DND-41 (cell line): ENCODE data around the gene WAS.

Experiments used
- ATAC-seq: fragments of 200-7000 bp; cut with Tn5 transposase; 3 replicates; pipeline ENCODE4 v1.9.1; 2021; ENCODE audit warnings: low read depth; ENCODE audit not compliant: insufficient read depth
- DNase-seq: peaks from one replicate; pipeline ENCODE4 v3.0.0-alpha.2; 2020
- H2AFZ ChIP-seq: 2 replicates; pipeline ENCODE4 v1.6.0; 2012; ENCODE audit warnings: low read depth, low read length
- H3K27ac ChIP-seq: 2 replicates; pipeline ENCODE4 v1.5.1; 2012; ENCODE audit warnings: low read length, inconsistent platforms
- H3K27me3 ChIP-seq: fragments of 200-600 bp; sonication (generic); 2 replicates; pipeline ENCODE4 v1.6.0; 2012; ENCODE audit warnings: low read length, mild to moderate bottlenecking, inconsistent platforms; ENCODE audit not compliant: insufficient read depth, poor library complexity
- H3K36me3 ChIP-seq: 2 replicates; pipeline ENCODE4 v1.5.1; 2012; ENCODE audit warnings: low read length, inconsistent platforms; ENCODE audit not compliant: insufficient read depth
- H3K4me1 ChIP-seq: 2 replicates; pipeline ENCODE4 v1.5.1; 2012; ENCODE audit warnings: mild to moderate bottlenecking, low read length; ENCODE audit not compliant: insufficient read depth
- H3K4me2 ChIP-seq: 2 replicates; pipeline ENCODE4 v1.6.0; 2012; ENCODE audit warnings: mild to moderate bottlenecking, moderate library complexity, low read length, inconsistent platforms; ENCODE audit not compliant: insufficient read depth
- H3K4me3 ChIP-seq, 2 experiments: fragments of 200-600 bp in 1 of 2; shearing (Covaris generic) in 1 of 2; 2 replicates each; pipeline ENCODE4 v1.5.1; 2012 to 2016; ENCODE audit warnings: inconsistent platforms in 2 of 2, low read length in 2 of 2, mild to moderate bottlenecking in 2 of 2, low read depth in 1 of 2, moderate library complexity in 1 of 2
- H3K79me2 ChIP-seq: 2 replicates; pipeline ENCODE4 v1.6.0; 2012; ENCODE audit warnings: low read length, inconsistent platforms; ENCODE audit not compliant: insufficient read depth
- H3K9ac ChIP-seq: 2 replicates; pipeline ENCODE4 v1.6.0; 2012; ENCODE audit warnings: low read depth, mild to moderate bottlenecking, inconsistent platforms, low read length, moderate library complexity
- H3K9me3 ChIP-seq: 2 replicates; pipeline ENCODE4 v1.5.1; 2012; ENCODE audit warnings: low read length, moderate library complexity, mild to moderate bottlenecking, inconsistent platforms; ENCODE audit not compliant: insufficient read depth, severe bottlenecking
- H4K20me1 ChIP-seq: 2 replicates; pipeline ENCODE4 v1.6.0; 2012; ENCODE audit warnings: low read length; ENCODE audit not compliant: insufficient read depth
- EZH2 ChIP-seq: IDR thresholded peaks from 3 replicates; pipeline ENCODE4 v1.6.1; 2012; ENCODE audit warnings: borderline replicate concordance, low read depth, mild to moderate bottlenecking, moderate library complexity, low read length, inconsistent platforms; ENCODE audit not compliant: severe bottlenecking
- TF ChIP-seq, protein P1 (sequence below): IDR thresholded peaks from 2 replicates; pipeline ENCODE4 v1.5.1; 2012; ENCODE audit warnings: borderline replicate concordance, low read length, moderate library complexity, mild to moderate bottlenecking; ENCODE audit not compliant: poor library complexity, severe bottlenecking; ENCODE audit errors: extremely low read depth

The WAS gene

DNA sequence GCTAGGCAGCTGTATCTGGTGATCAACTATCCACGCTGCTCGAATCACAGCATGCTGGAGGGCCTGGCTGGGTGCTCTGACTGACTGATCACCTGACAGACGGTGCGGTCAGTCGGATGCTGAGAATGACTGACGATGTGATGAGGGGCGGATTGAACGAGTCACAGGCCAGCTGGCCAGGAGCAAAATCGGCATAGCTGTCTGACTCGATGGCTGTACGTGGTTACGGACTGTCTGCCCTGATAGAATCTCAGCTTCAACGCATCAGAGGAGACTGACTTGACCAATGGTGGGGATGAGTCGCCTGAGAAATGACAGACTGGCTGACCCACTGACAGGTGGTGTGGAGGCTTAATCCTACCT, 11.9 kb downstream of the WAS start:
- H2AFZ ChIP-seq: peak overlapping the region; percentile 73; the same call in 1 of the 2 replicates
- peak overlapping the region in 1 of 2 experiments; percentile 60; a peak in 3 of 4 replicates for H3K4me3 ChIP-seq
- TF ChIP-seq, protein P1, sequence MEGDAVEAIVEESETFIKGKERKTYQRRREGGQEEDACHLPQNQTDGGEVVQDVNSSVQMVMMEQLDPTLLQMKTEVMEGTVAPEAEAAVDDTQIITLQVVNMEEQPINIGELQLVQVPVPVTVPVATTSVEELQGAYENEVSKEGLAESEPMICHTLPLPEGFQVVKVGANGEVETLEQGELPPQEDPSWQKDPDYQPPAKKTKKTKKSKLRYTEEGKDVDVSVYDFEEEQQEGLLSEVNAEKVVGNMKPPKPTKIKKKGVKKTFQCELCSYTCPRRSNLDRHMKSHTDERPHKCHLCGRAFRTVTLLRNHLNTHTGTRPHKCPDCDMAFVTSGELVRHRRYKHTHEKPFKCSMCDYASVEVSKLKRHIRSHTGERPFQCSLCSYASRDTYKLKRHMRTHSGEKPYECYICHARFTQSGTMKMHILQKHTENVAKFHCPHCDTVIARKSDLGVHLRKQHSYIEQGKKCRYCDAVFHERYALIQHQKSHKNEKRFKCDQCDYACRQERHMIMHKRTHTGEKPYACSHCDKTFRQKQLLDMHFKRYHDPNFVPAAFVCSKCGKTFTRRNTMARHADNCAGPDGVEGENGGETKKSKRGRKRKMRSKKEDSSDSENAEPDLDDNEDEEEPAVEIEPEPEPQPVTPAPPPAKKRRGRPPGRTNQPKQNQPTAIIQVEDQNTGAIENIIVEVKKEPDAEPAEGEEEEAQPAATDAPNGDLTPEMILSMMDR: no peak
- TF ChIP-seq EZH2: no peak

DNA sequence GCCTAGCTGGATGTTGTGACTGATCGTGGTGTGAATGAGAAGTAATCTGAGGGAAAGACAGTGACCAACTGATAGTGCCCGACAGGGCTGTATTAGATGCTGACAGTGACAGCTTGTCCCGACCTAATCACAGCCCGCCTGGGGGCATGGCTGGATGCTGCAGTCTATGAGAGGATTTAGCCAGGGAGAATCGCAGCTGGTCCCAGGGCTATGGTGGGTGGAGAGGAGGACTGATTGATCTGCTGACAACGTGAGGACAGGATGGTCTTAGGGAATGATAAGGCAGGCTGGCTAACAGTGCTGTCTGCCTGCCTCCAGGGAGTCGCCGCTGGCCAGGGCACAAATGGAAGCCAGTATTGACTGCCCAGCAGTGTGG, 12.3 kb downstream of the WAS start:
- H3K27me3 ChIP-seq: no peaks in the 10 kb centered on the region
- H3K4me1 ChIP-seq: peaks cover 38% of the 10 kb centered on the region
- H3K4me2 ChIP-seq: peak overlapping the region; percentile 94
- H3K9ac ChIP-seq: peak overlapping the region; percentile 81
- peaks cover 6% of the 10 kb centered on the region; the same call in 1 of the 2 replicates for H4K20me1 ChIP-seq
- H2AFZ ChIP-seq: peak overlapping the region; percentile 73
- peaks cover 40% of the 10 kb centered on the region for H3K79me2 ChIP-seq
- TF ChIP-seq EZH2: no peak
- TF ChIP-seq, protein P1: no peak
- peak overlapping the region; percentile 25 to 60; a peak in 3 of 4 replicates for H3K4me3 ChIP-seq
- peak overlapping the region; percentile 72 for H3K27ac ChIP-seq
- H3K9me3 ChIP-seq: no peaks in the 10 kb centered on the region
- H3K36me3 ChIP-seq: peaks cover 28% of the 10 kb centered on the region
- DNase-seq: no peak
- no peak for ATAC-seq

More for the DNA sequence above, 11.9 kb downstream of the WAS start:
- Histone ChIP-seq H3K79me2 (peaks cover 36% of the 10 kb centered on the region), H3K27me3 (no peaks in the 10 kb centered on the region), H4K20me1 (peaks cover 2% of the 10 kb centered on the region; the same call in 1 of the 2 replicates), H3K36me3 (peaks cover 24% of the 10 kb centered on the region), H3K4me2 (peak overlapping the region; percentile 94), H3K9me3 (no peaks in the 10 kb centered on the region), H3K4me1 (peaks cover 34% of the 10 kb centered on the region), H3K27ac (peak overlapping the region; percentile 72), H3K9ac (peak overlapping the region; percentile 81)
- no peak for DNase-seq
- no peak for ATAC-seq

DNA sequence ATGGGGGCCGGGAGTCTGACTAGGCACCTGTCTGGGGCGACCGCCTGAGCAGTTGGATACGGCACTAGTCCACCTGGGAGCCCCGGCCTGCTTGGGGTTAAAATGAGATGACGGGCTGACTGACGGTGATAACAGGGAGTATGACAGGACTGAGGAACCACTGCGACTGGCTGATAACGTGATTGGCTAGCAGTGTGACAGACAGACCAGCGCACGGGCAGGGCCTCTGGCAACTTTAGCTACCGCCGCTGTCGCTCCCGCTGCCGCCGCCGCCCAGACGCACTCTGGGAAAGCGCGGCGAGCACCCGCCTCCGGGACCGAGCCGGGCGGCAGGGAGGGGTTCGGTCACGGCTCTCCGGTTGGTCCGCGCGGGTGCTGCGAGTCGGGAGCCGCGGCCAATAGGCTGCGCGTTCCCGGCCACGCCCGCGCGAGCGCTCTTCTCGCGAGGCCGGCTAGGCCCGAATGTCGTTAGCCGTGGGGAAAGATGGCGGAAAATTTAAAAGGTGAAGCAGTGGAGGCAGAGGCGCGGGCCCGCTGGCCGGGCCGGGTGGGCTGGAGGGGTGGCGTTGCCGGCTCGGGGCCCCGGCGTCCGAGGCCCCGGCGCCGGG, 12.8 kb downstream of the WAS start, which contains the start of gene SUV39H1:
TSS of gene SUV39H1 (plus strand) at position 434 of the 608 bp plus-strand sequence. CDS start at position 485, 51 bp downstream.
- Histone ChIP-seq H3K4me2 (peak within 1 kb of the TSS; percentile 94), H3K79me2 (peaks cover 45% of the 10 kb centered on the region), H2AFZ (peak within 1 kb of the TSS; percentile 73), H3K4me1 (peaks cover 43% of the 10 kb centered on the region), H3K4me3 (peak within 1 kb of the TSS; percentile 43 to 60; a peak in 3 of 4 replicates), H3K27ac (peak within 1 kb of the TSS; percentile 83), H3K36me3 (peaks cover 33% of the 10 kb centered on the region), H3K27me3 (no peaks in the 10 kb centered on the region), H3K9me3 (no peaks in the 10 kb centered on the region), H4K20me1 (peaks cover 11% of the 10 kb centered on the region; the same call in 1 of the 2 replicates), H3K9ac (peak within 1 kb of the TSS; percentile 81)
- DNase-seq (peak; percentile 88), ATAC-seq (peak; percentile 95)
- TF ChIP-seq EZH2: no peak
- TF ChIP-seq, protein P1: no peak
